Measurements from ENCODE around the gene PIEZO2. TPM values are rescaled to one million over a fixed set of nuclear protein-coding genes. Genes with fewer than 3 reads are reported as not detected.

Gene PIEZO2
- total RNA-seq, 2 experiments from 2014 or later, result not detected

DNA sequence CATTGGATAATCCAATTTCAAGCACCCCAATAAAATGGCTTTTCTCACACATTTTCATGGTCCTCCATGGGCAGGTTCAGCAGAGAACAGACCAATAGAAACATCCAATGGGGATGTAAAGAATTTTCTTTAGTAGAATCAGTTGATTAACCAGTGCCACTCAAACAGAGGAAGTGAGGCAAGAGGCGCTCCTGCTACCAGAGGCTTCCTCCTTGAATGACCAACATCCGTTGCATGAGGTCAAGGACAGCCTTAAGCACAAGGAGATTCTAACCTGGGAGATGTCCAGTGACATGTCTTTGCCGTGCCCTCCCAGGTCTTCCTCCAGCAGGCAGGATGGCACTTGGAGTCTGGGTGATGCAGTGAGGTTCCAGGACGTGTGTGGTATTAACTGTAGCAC is 146.6 kb downstream of the PIEZO2 start:
- no peak overlapping the region for H3K27ac ChIP-seq (ENCODE audit: low read depth in 1 of 2, low read length in 2 of 2)
- H3K27ac Mint-ChIP-seq, result no peak overlapping the region

DNA sequence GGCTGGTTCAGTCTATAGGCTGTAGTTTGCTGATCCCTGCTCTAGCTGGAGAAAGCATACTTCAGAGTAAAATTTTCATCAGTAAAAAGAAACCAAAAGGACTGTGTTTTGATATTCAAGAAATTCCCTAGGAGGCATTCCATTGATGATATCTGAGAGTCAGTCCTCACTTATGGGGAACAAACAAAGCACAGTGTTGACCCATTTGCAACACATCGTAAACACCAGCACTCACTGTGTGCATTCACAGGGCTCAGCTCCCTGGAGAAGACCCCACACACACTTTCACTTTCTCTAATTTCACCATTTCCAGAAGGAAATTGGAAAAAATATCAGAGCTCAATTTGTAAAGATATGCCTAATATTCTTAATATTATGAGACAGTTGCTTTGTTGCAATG is 147.1 kb downstream of the PIEZO2 start:
- Histone ChIP-seq H3K27ac (ENCODE audit: low read depth in 1 of 2, low read length in 2 of 2) (no peak overlapping the region), H3K36me3 (ENCODE audit: insufficient read depth, low read length) (no peaks in the 10 kb centered on the region), H3K4me1 (ENCODE audit: insufficient read depth, low read length) (no peaks in the 10 kb centered on the region), H3K9me3 (ENCODE audit: control insufficient read depth in 1 of 2, insufficient read depth in 1 of 2, low read length in 2 of 2) (no peaks in the 10 kb centered on the region), H3K27me3 (ENCODE audit: control insufficient read depth in 1 of 2, insufficient read depth in 2 of 2, low read length in 2 of 2) (no peaks in the 10 kb centered on the region), H3K4me3 (ENCODE audit: low read length) (no peak overlapping the region)
- intact Hi-C loops (cut with DNase I, micrococcal nuclease), result no loop called here
- TF ChIP-seq, protein P1, sequence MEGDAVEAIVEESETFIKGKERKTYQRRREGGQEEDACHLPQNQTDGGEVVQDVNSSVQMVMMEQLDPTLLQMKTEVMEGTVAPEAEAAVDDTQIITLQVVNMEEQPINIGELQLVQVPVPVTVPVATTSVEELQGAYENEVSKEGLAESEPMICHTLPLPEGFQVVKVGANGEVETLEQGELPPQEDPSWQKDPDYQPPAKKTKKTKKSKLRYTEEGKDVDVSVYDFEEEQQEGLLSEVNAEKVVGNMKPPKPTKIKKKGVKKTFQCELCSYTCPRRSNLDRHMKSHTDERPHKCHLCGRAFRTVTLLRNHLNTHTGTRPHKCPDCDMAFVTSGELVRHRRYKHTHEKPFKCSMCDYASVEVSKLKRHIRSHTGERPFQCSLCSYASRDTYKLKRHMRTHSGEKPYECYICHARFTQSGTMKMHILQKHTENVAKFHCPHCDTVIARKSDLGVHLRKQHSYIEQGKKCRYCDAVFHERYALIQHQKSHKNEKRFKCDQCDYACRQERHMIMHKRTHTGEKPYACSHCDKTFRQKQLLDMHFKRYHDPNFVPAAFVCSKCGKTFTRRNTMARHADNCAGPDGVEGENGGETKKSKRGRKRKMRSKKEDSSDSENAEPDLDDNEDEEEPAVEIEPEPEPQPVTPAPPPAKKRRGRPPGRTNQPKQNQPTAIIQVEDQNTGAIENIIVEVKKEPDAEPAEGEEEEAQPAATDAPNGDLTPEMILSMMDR (IDR thresholded peaks at IDR 0.05), result no peak
- Mint-ChIP-seq H3K4me1 (ENCODE audit: low read depth) (no peaks in the 10 kb centered on the region), H3K4me3 (no peak overlapping the region), H3K27ac (no peak overlapping the region), H3K27me3 (peaks cover 3% of the 10 kb centered on the region), H3K36me3 (ENCODE audit: low read depth) (no peaks in the 10 kb centered on the region), H3K9me3 (no peaks in the 10 kb centered on the region)
- ATAC-seq (ENCODE audit: poor library complexity) (no peak), DNase-seq (no peak)
- ChIA-PET POLR2A (no interaction called here), CTCF (no interaction called here)

More for the DNA sequence above, 146.6 kb downstream of the PIEZO2 start:
- Histone ChIP-seq H3K27me3 (ENCODE audit: control insufficient read depth in 1 of 2, insufficient read depth in 2 of 2, low read length in 2 of 2) (no peaks in the 10 kb centered on the region), H3K36me3 (ENCODE audit: insufficient read depth, low read length) (no peaks in the 10 kb centered on the region), H3K9me3 (ENCODE audit: control insufficient read depth in 1 of 2, insufficient read depth in 1 of 2, low read length in 2 of 2) (no peaks in the 10 kb centered on the region), H3K4me1 (ENCODE audit: insufficient read depth, low read length) (no peaks in the 10 kb centered on the region), H3K4me3 (ENCODE audit: low read length) (no peak overlapping the region)
- ChIA-PET CTCF (no interaction called here), POLR2A (no interaction called here)
- H3K4me1 Mint-ChIP-seq (ENCODE audit: low read depth), result no peaks in the 10 kb centered on the region
- TF ChIP-seq, protein P1 (IDR thresholded peaks at IDR 0.05), result no peak
- intact Hi-C loops (cut with DNase I, micrococcal nuclease), result no loop called here
- DNase-seq, result no peak
- peaks cover 3% of the 10 kb centered on the region for H3K27me3 Mint-ChIP-seq
- no peak for ATAC-seq (ENCODE audit: poor library complexity)
- no peaks in the 10 kb centered on the region for H3K36me3 Mint-ChIP-seq (ENCODE audit: low read depth)
- no peak overlapping the region for H3K4me3 Mint-ChIP-seq
- no peaks in the 10 kb centered on the region for H3K9me3 Mint-ChIP-seq

DNA sequence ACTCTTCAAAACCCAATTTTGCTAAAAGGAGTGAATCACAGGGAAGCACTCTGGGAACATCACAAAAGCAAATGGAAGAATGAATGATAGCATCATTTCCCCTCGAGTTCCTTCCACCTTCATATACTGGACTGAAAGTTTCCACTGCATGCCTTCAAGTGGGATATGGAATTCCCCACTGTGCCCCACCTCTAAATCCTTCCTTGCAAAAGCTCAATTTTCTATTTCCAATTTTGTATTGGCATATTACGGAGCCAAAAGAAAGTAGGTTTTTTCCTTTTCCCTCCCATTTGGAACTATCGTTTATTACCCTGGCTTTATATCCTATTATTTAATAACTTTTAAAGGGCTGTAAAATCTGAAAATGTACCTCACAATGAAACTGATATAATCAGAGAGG is 149.3 kb downstream of the PIEZO2 start:
- ATAC-seq (ENCODE audit: poor library complexity), result no peak
- Histone ChIP-seq H3K9me3 (ENCODE audit: control insufficient read depth in 1 of 2, insufficient read depth in 1 of 2, low read length in 2 of 2) (no peaks in the 10 kb centered on the region), H3K4me1 (ENCODE audit: insufficient read depth, low read length) (no peaks in the 10 kb centered on the region), H3K27ac (ENCODE audit: low read depth in 1 of 2, low read length in 2 of 2) (no peak overlapping the region), H3K4me3 (ENCODE audit: low read length) (no peak overlapping the region), H3K27me3 (ENCODE audit: control insufficient read depth in 1 of 2, insufficient read depth in 2 of 2, low read length in 2 of 2) (no peaks in the 10 kb centered on the region), H3K36me3 (ENCODE audit: insufficient read depth, low read length) (no peaks in the 10 kb centered on the region)
- ChIA-PET POLR2A (no interaction called here), CTCF (no interaction called here)
- TF ChIP-seq, protein P1 (IDR thresholded peaks at IDR 0.05), result no peak
- no peak overlapping the region for H3K27ac Mint-ChIP-seq
- peaks cover 3% of the 10 kb centered on the region for H3K27me3 Mint-ChIP-seq
- intact Hi-C loops (cut with DNase I, micrococcal nuclease), result no loop called here
- H3K36me3 Mint-ChIP-seq (ENCODE audit: low read depth), result no peaks in the 10 kb centered on the region
- H3K4me1 Mint-ChIP-seq (ENCODE audit: low read depth), result no peaks in the 10 kb centered on the region
- H3K4me3 Mint-ChIP-seq, result no peak overlapping the region
- DNase-seq, result no peak
- H3K9me3 Mint-ChIP-seq, result no peaks in the 10 kb centered on the region

All from CD4-positive, alpha-beta T cell (primary cell).